ENCODE measurements around the gene BMP5.

DNA sequence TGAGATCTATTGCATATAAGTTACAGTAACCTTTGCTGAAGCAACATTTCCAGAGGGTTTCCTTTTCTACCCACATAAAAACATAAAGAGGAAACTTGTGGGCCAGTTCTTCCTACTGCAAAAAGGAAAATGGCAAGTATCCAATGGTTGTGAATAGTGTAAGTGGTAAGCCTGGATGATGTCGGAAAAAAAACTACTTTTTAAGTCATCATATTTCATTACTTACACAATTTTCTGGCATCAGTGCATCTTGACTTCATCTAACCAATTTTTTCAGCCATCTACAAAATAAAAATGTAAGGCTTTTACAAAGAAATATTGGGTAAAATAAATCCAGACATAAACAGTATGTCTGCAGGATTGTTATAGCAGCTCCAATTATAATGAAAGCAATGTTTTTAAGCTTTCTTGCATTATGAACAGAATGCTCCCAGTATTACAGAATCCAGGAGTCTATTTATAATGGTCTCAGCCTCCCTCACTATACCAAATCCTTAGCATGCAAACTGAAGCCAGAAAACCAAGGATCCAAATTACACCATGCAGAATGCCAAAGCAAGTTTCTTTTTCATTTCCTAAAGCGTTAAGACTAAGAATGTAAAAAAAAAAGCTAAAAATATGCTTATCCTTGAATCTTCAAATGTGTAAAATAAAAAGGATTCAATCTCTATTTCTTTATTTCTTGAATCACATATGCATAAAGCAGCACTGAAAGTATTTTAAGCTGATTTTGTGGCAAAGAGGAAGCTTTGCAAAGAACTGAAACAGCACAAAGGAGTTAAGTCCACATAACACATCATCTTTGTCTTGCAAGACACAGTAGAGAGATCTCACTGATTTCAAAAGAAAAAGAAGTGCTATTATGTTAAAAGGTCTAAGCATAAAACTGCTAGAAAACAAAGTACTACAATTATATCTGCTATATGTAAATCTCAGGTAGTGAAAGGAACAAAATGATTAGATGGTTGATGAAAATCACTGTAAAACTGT is 169.6 kb downstream of the BMP5 start:
- TF ChIP-seq, protein P1, sequence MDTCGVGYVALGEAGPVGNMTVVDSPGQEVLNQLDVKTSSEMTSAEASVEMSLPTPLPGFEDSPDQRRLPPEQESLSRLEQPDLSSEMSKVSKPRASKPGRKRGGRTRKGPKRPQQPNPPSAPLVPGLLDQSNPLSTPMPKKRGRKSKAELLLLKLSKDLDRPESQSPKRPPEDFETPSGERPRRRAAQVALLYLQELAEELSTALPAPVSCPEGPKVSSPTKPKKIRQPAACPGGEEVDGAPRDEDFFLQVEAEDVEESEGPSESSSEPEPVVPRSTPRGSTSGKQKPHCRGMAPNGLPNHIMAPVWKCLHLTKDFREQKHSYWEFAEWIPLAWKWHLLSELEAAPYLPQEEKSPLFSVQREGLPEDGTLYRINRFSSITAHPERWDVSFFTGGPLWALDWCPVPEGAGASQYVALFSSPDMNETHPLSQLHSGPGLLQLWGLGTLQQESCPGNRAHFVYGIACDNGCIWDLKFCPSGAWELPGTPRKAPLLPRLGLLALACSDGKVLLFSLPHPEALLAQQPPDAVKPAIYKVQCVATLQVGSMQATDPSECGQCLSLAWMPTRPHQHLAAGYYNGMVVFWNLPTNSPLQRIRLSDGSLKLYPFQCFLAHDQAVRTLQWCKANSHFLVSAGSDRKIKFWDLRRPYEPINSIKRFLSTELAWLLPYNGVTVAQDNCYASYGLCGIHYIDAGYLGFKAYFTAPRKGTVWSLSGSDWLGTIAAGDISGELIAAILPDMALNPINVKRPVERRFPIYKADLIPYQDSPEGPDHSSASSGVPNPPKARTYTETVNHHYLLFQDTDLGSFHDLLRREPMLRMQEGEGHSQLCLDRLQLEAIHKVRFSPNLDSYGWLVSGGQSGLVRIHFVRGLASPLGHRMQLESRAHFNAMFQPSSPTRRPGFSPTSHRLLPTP (IDR thresholded peaks at IDR 0.05; ENCODE audit: borderline replicate concordance, extremely low read depth, insufficient read length): no peak
- no peak for TF ChIP-seq FOSL1 (tag; conservative IDR thresholded peaks at IDR 0.05)
- TF ChIP-seq, protein P2, sequence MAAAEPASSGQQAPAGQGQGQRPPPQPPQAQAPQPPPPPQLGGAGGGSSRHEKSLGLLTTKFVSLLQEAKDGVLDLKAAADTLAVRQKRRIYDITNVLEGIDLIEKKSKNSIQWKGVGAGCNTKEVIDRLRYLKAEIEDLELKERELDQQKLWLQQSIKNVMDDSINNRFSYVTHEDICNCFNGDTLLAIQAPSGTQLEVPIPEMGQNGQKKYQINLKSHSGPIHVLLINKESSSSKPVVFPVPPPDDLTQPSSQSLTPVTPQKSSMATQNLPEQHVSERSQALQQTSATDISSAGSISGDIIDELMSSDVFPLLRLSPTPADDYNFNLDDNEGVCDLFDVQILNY (CRISPR knock-in tag; IDR thresholded peaks at IDR 0.05): no peak

Data from K562 (cell line).